K562 (cell line): ENCODE results near the gene ZSCAN29. TPM values are rescaled to one million over a fixed set of nuclear protein-coding genes. Genes with fewer than 3 reads are reported as not detected.

Experiments
- BRD4 ChIP-seq: fragments of 200-600 bp; sonication (generic); IDR thresholded peaks from 2 replicates; pipeline ENCODE4 v1.6.1; 2017; ENCODE audit warnings: inconsistent platforms
- CHD4 ChIP-seq: fragments of 200-600 bp; sonication (generic); IDR thresholded peaks from 3 replicates; pipeline ENCODE4 v1.6.1; 2012; ENCODE audit warnings: low read depth, mild to moderate bottlenecking, mixed read lengths, low read length, inconsistent platforms; ENCODE audit not compliant: insufficient read depth, insufficient replicate concordance, poor library complexity, severe bottlenecking
- GABPA ChIP-seq: fragments of 200-800 bp; sonication (Bioruptor generic); conservative IDR thresholded peaks from 2 replicates; pipeline ENCODE4 v1.6.1; 2016; ENCODE audit warnings: low read depth, missing genetic modification characterization, missing compliant biosample characterization
- JUNB ChIP-seq: fragments of 450-650 bp; formaldehyde crosslinking; conservative IDR thresholded peaks from 2 replicates; pipeline ENCODE4 v1.4.0; 2020; ENCODE audit warnings: mild to moderate bottlenecking
- MAFG ChIP-seq: fragments of 450-650 bp; conservative IDR thresholded peaks from 2 replicates; pipeline ENCODE4 v1.6.1; 2016; ENCODE audit warnings: missing genetic modification characterization, missing compliant biosample characterization
- MTA1 ChIP-seq: fragments of 450-650 bp; IDR thresholded peaks from 2 replicates; pipeline ENCODE4 v1.6.1; 2017; ENCODE audit warnings: borderline replicate concordance
- NFYB ChIP-seq: IDR thresholded peaks from 2 replicates; pipeline ENCODE4 v1.6.1; 2011; ENCODE audit warnings: mild to moderate bottlenecking, moderate library complexity; ENCODE audit not compliant: insufficient read length; ENCODE audit errors: extremely low read depth
- NR0B1 ChIP-seq: fragments of 450-650 bp; IDR thresholded peaks from one replicate; pipeline ENCODE4 v1.6.1; 2018; ENCODE audit warnings: mild to moderate bottlenecking, moderate library complexity; ENCODE audit not compliant: partially characterized antibody
- PTBP1 ChIP-seq: fragments of 200-400 bp; formaldehyde crosslinking; IDR thresholded peaks from 2 replicates; pipeline ENCODE4 v1.6.1; 2017; ENCODE audit warnings: low read depth, low read length
- RBBP5 ChIP-seq: fragments of 200-600 bp; sonication (generic); IDR thresholded peaks from 2 replicates; pipeline ENCODE4 v1.6.1; 2012; ENCODE audit warnings: borderline replicate concordance, mild to moderate bottlenecking, low read length, control low read depth, inconsistent platforms; ENCODE audit not compliant: insufficient read depth, poor library complexity, severe bottlenecking
- RBFOX2 ChIP-seq: fragments of 200-400 bp; formaldehyde crosslinking; IDR thresholded peaks from 2 replicates; pipeline ENCODE4 v1.6.1; 2017; ENCODE audit warnings: low read depth, mild to moderate bottlenecking, low read length, moderate library complexity
- SAFB ChIP-seq: fragments of 200-400 bp; formaldehyde crosslinking; IDR thresholded peaks from 2 replicates; pipeline ENCODE4 v1.6.1; 2017; ENCODE audit warnings: low read depth, low read length, borderline replicate concordance
- SMARCB1 ChIP-seq: IDR thresholded peaks from 2 replicates; pipeline ENCODE4 v1.6.1; 2011; ENCODE audit warnings: improper control_type of control experiment, low read depth; ENCODE audit not compliant: insufficient read length
- SMARCC2 ChIP-seq: fragments of 450-650 bp; IDR thresholded peaks from 2 replicates; pipeline ENCODE4 v1.6.1; 2017; ENCODE audit warnings: antibody characterized with exemption, moderate library complexity, mild to moderate bottlenecking, low read depth
- SRSF1 ChIP-seq: fragments of 200-400 bp; formaldehyde crosslinking; IDR thresholded peaks from 2 replicates; pipeline ENCODE4 v1.6.1; 2017; ENCODE audit warnings: mild to moderate bottlenecking, low read depth, low read length, moderate library complexity
- STAT5A ChIP-seq: IDR thresholded peaks from 2 replicates; pipeline ENCODE4 v1.6.1; 2012; ENCODE audit warnings: low read length, inconsistent platforms, borderline replicate concordance
- ZBTB11 ChIP-seq, 3 experiments: fragments of 200-800 bp in 1 of 3; fragments of 250-450 bp in 1 of 3; fragments of 450-650 bp in 1 of 3; sonication (Bioruptor Pico) in 1 of 3; sonication (Bioruptor generic) in 1 of 3; formaldehyde crosslinking in 1 of 3; IDR thresholded peaks; 2 replicates each; pipeline versions ENCODE4 v1.6.1 to v1.8.0; 2016 to 2022; ENCODE audit warnings: mild to moderate bottlenecking in 2 of 3, missing genetic modification characterization in 2 of 3, missing compliant biosample characterization in 1 of 3, moderate library complexity in 1 of 3
- ZBTB8A ChIP-seq: fragments of 450-650 bp; IDR thresholded peaks from 2 replicates; pipeline ENCODE4 v1.6.1; 2018; ENCODE audit warnings: mild to moderate bottlenecking, moderate library complexity; ENCODE audit not compliant: partially characterized antibody
- ZEB2 ChIP-seq: fragments of 450-650 bp; IDR thresholded peaks from 2 replicates; pipeline ENCODE4 v1.6.1; 2016
- ZNF12 ChIP-seq: sonication (generic); formaldehyde crosslinking; IDR thresholded peaks from 2 replicates; pipeline ENCODE4 v1.4.0; 2020; ENCODE audit warnings: mild to moderate bottlenecking, missing genetic modification reagents
- ZNF184 ChIP-seq: sonication (generic); formaldehyde crosslinking; IDR thresholded peaks from 2 replicates; pipeline ENCODE4 v1.5.0; 2020; ENCODE audit warnings: missing genetic modification reagents
- ZNF324 ChIP-seq: fragments of 250-450 bp; sonication (Bioruptor Pico); IDR thresholded peaks from 2 replicates; pipeline ENCODE4 v1.4.0; 2020; ENCODE audit warnings: mild to moderate bottlenecking
- ZNF41 ChIP-seq: fragments of 250-450 bp; sonication (Bioruptor Pico); conservative IDR thresholded peaks from 2 replicates; pipeline ENCODE4 v1.4.0; 2020; ENCODE audit warnings: mild to moderate bottlenecking
- ZNF778 ChIP-seq: fragments of 450-650 bp; formaldehyde crosslinking; IDR thresholded peaks from 2 replicates; pipeline ENCODE4 v1.4.0; 2020; ENCODE audit warnings: mild to moderate bottlenecking, moderate library complexity
- polyA plus RNA-seq, 8 experiments: library from polyadenylated mRNA; depleted of rRNA in 4 of 8; stranded (reverse) in 5 of 8; unstranded in 3 of 8; fragments of >200 nt; fragmentation: Nextera tagmentation in 2 of 8; fragmentation: Illumina TruSeq in 1 of 8; extraction: Ambion mirVana in 2 of 8; extraction: Trizol in 1 of 8; gene quantifications; 2 replicates each; pipeline versions ENCODE4 v1.2.1 to v1.2.3, GENCODE V29; 2011 to 2014; ENCODE audit warnings: inconsistent platforms in 1 of 8, missing spikeins in 1 of 8
- total RNA-seq, 7 experiments: library from RNA; depleted of rRNA in 6 of 7; stranded (reverse); fragments of >200 nt in 6 of 7; fragmentation: Illumina TruSeq in 2 of 7; extraction: Trizol in 2 of 7; gene quantifications; 2 replicates each; pipeline versions ENCODE4 v1.2.1 to v1.2.3, GENCODE V29; 2011 to 2021; ENCODE audit warnings: low replicate concordance in 1 of 7

ZSCAN29 gene
- total and polyA plus RNA-seq, 9 of the 15 experiments (the other 6 are each of a cell fraction or from before 2014, with no cell fraction given): 2.5 to 28.6 (median 19.7) TPM

GRCh38 chr15:43370975-43371974 is at the start of gene ZSCAN29, which contains the start of gene TUBGCP4 (continued):
- TF ChIP-seq RBFOX2 (peak; percentile 89), ZNF324 (no peak), SMARCC2 (no peak), ZNF41 (no peak), BRD4 (no peak), ZBTB11 (CRISPR knock-in tag; IDR thresholded peaks at IDR 0.05) (peak in 1 of 3 experiments; percentile 93; a peak in 2 of 6 replicates), STAT5A (no peak), ZNF184 (CRISPR knock-in tag) (no peak), ZNF778 (no peak), ZEB2 (peak; percentile 74), CHD4 (no peak), SAFB (no peak), GABPA (tag) (peak; percentile 90), JUNB (no peak), PTBP1 (no peak), NFYB (no peak), MAFG (tag) (no peak), ZNF12 (CRISPR knock-in tag) (0 out of 2 replicates have a peak, but pooled peaks have one; percentile 6), MTA1 (peak; percentile 36; the same call in 1 of the 2 replicates), NR0B1 (no peak), SRSF1 (no peak), ZBTB8A (no peak), SMARCB1 (no peak), RBBP5 (peak; percentile 88)
